Upper lobe of left lung (tissue), 4 donors: Measurements from ENCODE around the gene STOML1.

Experiments used
- POLR2A ChIP-seq, 4 donors: fragments of 450-650 bp; IDR thresholded peaks; one replicate each; pipeline ENCODE4 v1.5.1; 2016 to 2017; ENCODE audit warnings: antibody characterized with exemption in 4 of 4, mild to moderate bottlenecking in 2 of 4
- TF ChIP-seq, protein P1 (sequence below), 6 experiments: fragments of 450-650 bp in 4 of 6; fragments of 200-600 bp in 2 of 6; sonication (generic) in 2 of 6; IDR thresholded peaks; one replicate each; pipeline ENCODE4 v1.5.1; 2016 to 2019; ENCODE audit warnings: antibody characterized with exemption in 6 of 6

DNA sequence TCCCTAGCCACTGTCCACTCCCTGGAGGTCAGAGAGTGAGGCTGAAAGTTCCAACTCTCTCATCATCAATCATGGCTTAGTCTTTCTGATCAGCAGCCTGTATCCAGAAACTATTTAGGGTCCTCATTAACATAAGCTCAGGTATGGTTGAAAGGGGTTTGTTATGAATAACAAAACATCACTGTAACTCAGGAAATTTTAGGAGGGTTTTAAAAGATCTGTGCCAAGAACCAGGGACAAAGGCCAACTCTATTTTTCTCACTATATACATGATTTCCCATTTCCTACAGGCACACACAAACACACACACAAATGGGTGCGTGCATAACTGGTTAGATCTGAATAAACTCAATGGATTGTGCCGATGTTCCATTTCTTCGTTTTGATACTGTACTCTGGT is 23.6 kb downstream of the STOML1 start:
- TF ChIP-seq, protein P1, sequence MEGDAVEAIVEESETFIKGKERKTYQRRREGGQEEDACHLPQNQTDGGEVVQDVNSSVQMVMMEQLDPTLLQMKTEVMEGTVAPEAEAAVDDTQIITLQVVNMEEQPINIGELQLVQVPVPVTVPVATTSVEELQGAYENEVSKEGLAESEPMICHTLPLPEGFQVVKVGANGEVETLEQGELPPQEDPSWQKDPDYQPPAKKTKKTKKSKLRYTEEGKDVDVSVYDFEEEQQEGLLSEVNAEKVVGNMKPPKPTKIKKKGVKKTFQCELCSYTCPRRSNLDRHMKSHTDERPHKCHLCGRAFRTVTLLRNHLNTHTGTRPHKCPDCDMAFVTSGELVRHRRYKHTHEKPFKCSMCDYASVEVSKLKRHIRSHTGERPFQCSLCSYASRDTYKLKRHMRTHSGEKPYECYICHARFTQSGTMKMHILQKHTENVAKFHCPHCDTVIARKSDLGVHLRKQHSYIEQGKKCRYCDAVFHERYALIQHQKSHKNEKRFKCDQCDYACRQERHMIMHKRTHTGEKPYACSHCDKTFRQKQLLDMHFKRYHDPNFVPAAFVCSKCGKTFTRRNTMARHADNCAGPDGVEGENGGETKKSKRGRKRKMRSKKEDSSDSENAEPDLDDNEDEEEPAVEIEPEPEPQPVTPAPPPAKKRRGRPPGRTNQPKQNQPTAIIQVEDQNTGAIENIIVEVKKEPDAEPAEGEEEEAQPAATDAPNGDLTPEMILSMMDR (IDR thresholded peaks at IDR 0.05) = no peak
- no peak for TF ChIP-seq POLR2A (IDR thresholded peaks at IDR 0.05)
